DMS 273 (cell line): ENCODE data around the gene TIMM22.
A peak's percentile ranks its signal among the peaks of the same experiment; 100 is the strongest.

Experiments used
- DNase-seq: peaks from one replicate; lab custom pipeline; 2025; ENCODE audit not compliant: unreplicated experiment; lab: John Stamatoyannopoulos, UW

The TIMM22 gene

GRCh38 chr17:1018547-1018946 lies 21.6 kb downstream of the TIMM22 start:
- no peak for DNase-seq

GRCh38 chr17:1019451-1019850 lies 22.5 kb downstream of the TIMM22 start:
- DNase-seq, result no peak

- no peak for DNase-seq
These were observed 24.2 kb downstream of the TIMM22 start for GRCh38 chr17:1021147-1021546.

- no peak for DNase-seq
These were observed 25.5 kb downstream of the TIMM22 start for GRCh38 chr17:1022278-1023024.

- no peak for DNase-seq
These were observed 27.1 kb downstream of the TIMM22 start for GRCh38 chr17:1024076-1024475.

- no peak for DNase-seq
These were observed 29.0 kb downstream of the TIMM22 start for GRCh38 chr17:1025733-1026598.

GRCh38 chr17:1026599-1026975 lies 29.7 kb downstream of the TIMM22 start:
- no peak for DNase-seq

DNA sequence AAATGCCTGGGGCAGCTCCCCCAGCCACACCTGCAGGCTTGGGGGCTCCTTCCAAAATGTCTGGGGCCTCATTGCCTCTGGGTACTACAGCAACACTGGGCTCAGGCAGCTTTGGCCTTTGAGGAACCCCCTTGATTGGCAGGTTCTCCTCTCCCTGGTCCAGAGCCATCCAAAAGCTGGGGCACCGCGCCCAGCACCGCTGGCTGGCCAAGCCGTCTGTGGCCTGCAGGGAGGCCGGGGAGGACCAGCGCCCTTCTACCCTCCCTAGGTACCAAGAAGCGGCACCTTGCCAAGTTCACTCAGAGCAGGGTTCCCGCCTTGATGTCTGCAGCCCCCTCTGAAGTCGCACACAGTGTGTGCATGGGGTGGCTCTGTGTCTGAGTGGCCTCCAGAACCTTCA lies 30.1 kb downstream of the TIMM22 start:
- DNase-seq, result no peak

GRCh38 chr17:1029196-1029921 lies 32.4 kb downstream of the TIMM22 start:
- peak; percentile 38 for DNase-seq

GRCh38 chr17:1029922-1030644 lies 33.2 kb downstream of the TIMM22 start:
- DNase-seq, result no peak

- DNase-seq, result no peak
These were observed 34.0 kb downstream of the TIMM22 start for GRCh38 chr17:1030684-1031532.

- no peak for DNase-seq
These were observed 34.8 kb downstream of the TIMM22 start for GRCh38 chr17:1031711-1032110.

GRCh38 chr17:1032391-1032790 lies 35.5 kb downstream of the TIMM22 start:
- DNase-seq, result no peak

GRCh38 chr17:1033503-1033902 lies 36.6 kb downstream of the TIMM22 start:
- DNase-seq, result no peak

- DNase-seq, result peak; percentile 76
These were observed 37.8 kb downstream of the TIMM22 start for GRCh38 chr17:1034652-1035210.

- DNase-seq, result peak; percentile 69
These were observed 38.7 kb downstream of the TIMM22 start for GRCh38 chr17:1035546-1036170.

- DNase-seq, result no peak
These were observed 39.4 kb downstream of the TIMM22 start for GRCh38 chr17:1036171-1036844.

- no peak for DNase-seq
These were observed 39.9 kb downstream of the TIMM22 start for GRCh38 chr17:1036845-1037237.
